GM06990 (cell line): ENCODE data around the gene SYP.

Source experiments
- DNase-seq: peaks from one replicate; pipeline ENCODE4 v3.0.0-alpha.2; 2011; ENCODE audit not compliant: insufficient read length; ENCODE audit errors: extremely low read depth
- H3K27me3 ChIP-seq: replicated peaks from 2 replicates; pipeline ENCODE4 v1.6.0; 2011; ENCODE audit warnings: low read length; ENCODE audit not compliant: control insufficient read depth, insufficient read depth
- H3K36me3 ChIP-seq: 2 replicates; pipeline ENCODE4 v1.5.1; 2011; ENCODE audit warnings: low read length; ENCODE audit not compliant: control insufficient read depth, insufficient read depth
- H3K4me3 ChIP-seq: replicated peaks from 2 replicates; pipeline ENCODE4 v1.5.1; 2011; ENCODE audit warnings: low read depth, mild to moderate bottlenecking, control low read depth, low read length
- TF ChIP-seq, protein P1 (sequence below): IDR thresholded peaks from 2 replicates; pipeline ENCODE4 v1.5.1; 2011; ENCODE audit warnings: low read length, control low read depth, mild to moderate bottlenecking, inconsistent platforms; ENCODE audit not compliant: insufficient read depth, poor library complexity, severe bottlenecking

SYP gene

DNA sequence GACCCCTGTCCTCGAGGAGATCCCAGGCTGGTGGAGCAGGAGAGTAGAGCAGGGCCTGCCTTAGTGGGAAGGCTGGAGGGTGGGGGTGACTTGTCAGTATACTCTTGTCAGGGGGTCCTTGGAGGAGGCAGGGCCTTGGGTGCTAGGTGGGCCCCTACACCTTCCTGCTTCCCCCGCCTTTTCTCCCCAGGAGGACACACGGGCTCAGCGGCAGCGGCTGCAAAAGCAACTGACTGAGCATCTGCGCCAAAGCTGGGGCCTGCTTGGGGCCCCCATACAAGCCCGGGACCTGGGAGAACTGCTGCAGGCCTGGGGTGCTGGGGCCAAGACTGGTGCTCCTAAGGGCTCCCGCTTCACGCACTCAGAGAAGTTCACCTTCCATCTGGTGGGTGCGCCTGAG, 46.5 kb upstream of the SYP start:
- Histone ChIP-seq H3K36me3 (peaks cover 1% of the 10 kb centered on the region), H3K27me3 (no peaks in the 10 kb centered on the region), H3K4me3 (no peak overlapping the region)
- no peak for DNase-seq
- TF ChIP-seq, protein P1, sequence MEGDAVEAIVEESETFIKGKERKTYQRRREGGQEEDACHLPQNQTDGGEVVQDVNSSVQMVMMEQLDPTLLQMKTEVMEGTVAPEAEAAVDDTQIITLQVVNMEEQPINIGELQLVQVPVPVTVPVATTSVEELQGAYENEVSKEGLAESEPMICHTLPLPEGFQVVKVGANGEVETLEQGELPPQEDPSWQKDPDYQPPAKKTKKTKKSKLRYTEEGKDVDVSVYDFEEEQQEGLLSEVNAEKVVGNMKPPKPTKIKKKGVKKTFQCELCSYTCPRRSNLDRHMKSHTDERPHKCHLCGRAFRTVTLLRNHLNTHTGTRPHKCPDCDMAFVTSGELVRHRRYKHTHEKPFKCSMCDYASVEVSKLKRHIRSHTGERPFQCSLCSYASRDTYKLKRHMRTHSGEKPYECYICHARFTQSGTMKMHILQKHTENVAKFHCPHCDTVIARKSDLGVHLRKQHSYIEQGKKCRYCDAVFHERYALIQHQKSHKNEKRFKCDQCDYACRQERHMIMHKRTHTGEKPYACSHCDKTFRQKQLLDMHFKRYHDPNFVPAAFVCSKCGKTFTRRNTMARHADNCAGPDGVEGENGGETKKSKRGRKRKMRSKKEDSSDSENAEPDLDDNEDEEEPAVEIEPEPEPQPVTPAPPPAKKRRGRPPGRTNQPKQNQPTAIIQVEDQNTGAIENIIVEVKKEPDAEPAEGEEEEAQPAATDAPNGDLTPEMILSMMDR: no peak

DNA sequence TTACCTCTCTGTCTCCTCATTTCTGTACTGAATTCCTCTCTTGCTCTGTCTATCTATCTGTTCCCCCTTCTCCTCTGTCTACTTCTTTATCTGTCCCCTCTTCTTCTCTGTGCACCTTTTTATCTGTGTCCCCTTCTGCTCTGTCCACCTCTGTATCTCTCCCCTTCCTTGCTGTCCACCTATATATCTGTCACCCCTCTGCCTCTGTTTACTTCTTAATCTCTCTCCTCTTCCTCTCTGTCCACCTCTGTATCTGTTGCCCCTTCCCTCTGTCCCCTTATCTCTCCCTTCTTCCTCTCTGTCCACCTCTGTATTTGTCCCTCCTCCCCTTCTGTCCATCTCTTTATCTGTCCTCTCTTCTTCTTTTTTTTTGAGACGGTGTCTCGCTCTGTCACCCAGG, 44.2 kb upstream of the SYP start:
- Histone ChIP-seq H3K36me3 (peaks cover 1% of the 10 kb centered on the region), H3K4me3 (no peak overlapping the region), H3K27me3 (no peaks in the 10 kb centered on the region)
- TF ChIP-seq, protein P1: no peak
- DNase-seq: no peak

DNA sequence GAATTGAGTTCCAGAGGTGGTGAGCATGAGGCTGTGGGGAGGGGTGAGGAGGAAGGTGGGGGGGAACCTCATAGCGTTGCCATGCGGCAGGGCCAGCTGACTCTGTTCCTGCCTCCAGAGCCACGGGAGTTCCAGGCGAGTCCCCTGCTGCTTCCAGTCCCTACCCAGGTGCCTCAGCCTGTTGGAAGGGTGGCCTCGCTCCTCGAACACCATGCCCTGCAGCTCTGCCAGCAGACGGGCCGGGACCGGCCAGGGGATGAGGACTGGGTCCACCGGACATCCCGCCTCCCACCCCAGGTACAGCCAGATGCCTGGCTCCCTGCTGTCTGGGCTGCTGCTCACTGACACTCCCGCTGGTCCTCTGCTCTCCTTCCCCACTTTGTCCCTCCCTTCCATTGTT, 43.2 kb upstream of the SYP start:
- H3K4me3 ChIP-seq: no peak overlapping the region
- DNase-seq: no peak
- peaks cover 1% of the 10 kb centered on the region for H3K36me3 ChIP-seq
- TF ChIP-seq, protein P1: no peak
- H3K27me3 ChIP-seq: no peaks in the 10 kb centered on the region

DNA sequence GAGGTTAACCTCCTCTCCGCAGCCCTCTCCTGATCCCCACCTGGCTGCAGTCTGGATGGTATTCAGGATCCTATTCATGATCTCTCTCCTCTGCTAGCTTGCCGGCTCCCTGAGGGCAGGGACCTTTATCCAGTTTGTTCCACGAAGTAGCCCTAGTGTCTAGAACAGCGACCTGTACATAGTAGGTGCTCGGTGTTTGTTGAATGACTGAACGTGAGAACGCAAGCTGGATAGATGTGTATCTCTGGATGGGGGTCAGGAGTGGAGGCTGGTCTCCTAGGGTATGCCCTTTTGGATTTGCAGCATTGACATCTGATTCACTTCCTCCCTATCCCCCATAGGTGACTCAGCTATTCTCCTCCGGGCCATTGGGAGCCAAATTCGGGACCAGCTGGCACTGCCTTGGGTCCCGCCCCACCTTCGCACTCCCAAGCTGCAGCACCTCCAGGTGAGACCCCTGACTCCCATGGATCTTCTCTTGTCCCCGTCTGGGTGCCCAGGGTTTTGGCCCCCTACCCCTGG, 42.6 kb upstream of the SYP start:
- Histone ChIP-seq H3K36me3 (peaks cover 1% of the 10 kb centered on the region), H3K4me3 (no peak overlapping the region), H3K27me3 (no peaks in the 10 kb centered on the region)
- DNase-seq: no peak
- TF ChIP-seq, protein P1: no peak

DNA sequence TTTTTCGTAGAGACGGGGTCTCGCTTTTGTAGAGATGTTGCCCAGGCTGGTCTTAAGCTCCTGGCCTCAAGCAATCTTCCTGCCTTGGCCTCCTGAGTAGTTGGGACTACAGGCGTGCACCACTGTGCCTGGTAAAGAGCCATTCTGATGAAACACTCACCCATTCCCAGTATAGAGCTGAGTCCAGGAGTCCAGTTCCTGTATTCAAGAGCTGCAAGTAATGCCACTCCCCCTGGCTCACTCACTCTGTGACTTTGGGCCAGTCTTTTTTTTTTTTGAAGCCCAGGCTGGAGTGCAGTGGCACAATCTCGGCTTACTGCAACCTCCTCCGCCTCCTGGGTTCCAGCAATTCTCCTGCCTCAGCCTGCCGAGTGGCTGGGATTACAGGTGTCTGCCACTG, 38.7 kb upstream of the SYP start:
- TF ChIP-seq, protein P1: no peak
- no peak overlapping the region for H3K4me3 ChIP-seq
- H3K27me3 ChIP-seq: no peaks in the 10 kb centered on the region
- no peak for DNase-seq
- peaks cover 1% of the 10 kb centered on the region for H3K36me3 ChIP-seq

DNA sequence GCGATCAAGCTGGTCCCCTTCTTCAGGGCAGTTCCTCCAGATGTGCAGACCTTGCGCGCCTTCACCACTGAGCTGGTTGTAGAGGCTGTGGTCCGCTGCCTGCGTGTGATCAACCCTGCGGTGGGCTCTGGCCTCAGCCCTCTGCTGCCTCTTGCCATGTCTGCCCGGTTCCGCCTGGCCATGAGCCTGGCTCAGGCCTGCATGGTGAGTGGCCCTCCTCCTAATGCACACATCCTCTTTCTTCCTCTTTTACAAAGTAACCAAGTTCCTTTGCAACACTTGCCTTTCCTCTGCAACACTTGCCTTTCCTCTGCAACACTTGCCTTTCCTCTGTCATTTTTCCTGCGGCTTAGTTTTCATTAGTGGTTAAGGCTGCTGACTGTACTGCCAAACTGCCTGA, 37.1 kb upstream of the SYP start:
- Histone ChIP-seq H3K4me3 (no peak overlapping the region), H3K36me3 (no peaks in the 10 kb centered on the region), H3K27me3 (no peaks in the 10 kb centered on the region)
- TF ChIP-seq, protein P1: no peak
- DNase-seq: peak; percentile 35
